GM12878 (cell line): ENCODE measurements around the gene RALGAPA2. TPM values are rescaled to one million over a fixed set of nuclear protein-coding genes. Genes with fewer than 3 reads are reported as not detected.

Experiments
- ATAC-seq: fragments of 200-7000 bp; cut with Tn5 transposase; 3 replicates; pipeline ENCODE4 v1.9.1; 2020; ENCODE audit warnings: mild to moderate bottlenecking, moderate library complexity
- BruUV-seq: library from RNA; stranded (reverse); fragments of 400-500 nt; replicated peaks from 2 replicates; lab custom pipeline; 2021; lab: Mats Ljungman, UMichigan
- CTCF ChIA-PET: fragments of 300-600 bp; sonication (Branson Sonifier 250); formaldehyde crosslinking; extraction: SDS; loops from one replicate; lab custom pipeline; 2021; ENCODE audit warnings: inconsistent platforms; lab: Yijun Ruan, JAX
- POLR2A ChIA-PET: fragments of 350-600 bp; formaldehyde crosslinking; extraction: SDS; loops from one replicate; lab custom pipeline; 2021; ENCODE audit warnings: inconsistent platforms; lab: Charles Lee
- RAD21 ChIA-PET: fragments of 300-600 bp; sonication (Branson Sonifier 250); formaldehyde crosslinking; loops from one replicate; lab custom pipeline; 2023; ENCODE audit warnings: antibody characterized with exemption; ENCODE audit not compliant: unreplicated experiment; lab: Charles Lee
- SMC1A ChIA-PET: fragments of 300-600 bp; sonication (Branson Sonifier 250); formaldehyde crosslinking; loops from one replicate; lab custom pipeline; 2023; ENCODE audit not compliant: unreplicated experiment, uncharacterized antibody; lab: Charles Lee
- DNase-seq: peaks from one replicate; pipeline ENCODE4 v3.0.0-alpha.2; 2011; ENCODE audit warnings: low read depth, low spot score
- FAIRE-seq: peaks from 3 replicates; lab custom pipeline; 2011; peaks lifted over from hg19 to GRCh38; lab: Jason Lieb, UNC
- H2AFZ ChIP-seq: 2 replicates; pipeline ENCODE4 v1.6.0; 2011; ENCODE audit warnings: low read depth, low read length, control low read depth; ENCODE audit not compliant: control insufficient read depth
- H3K27ac ChIP-seq: 2 replicates; pipeline ENCODE4 v1.5.1; 2011; ENCODE audit warnings: control low read depth; ENCODE audit not compliant: control insufficient read depth, insufficient read depth
- H3K27me3 ChIP-seq, 2 experiments: replicated peaks in 1 of 2; 2 replicates each; pipeline versions ENCODE4 v1.6.0 to v1.6.1; 2011; ENCODE audit warnings: low read length in 1 of 2; ENCODE audit not compliant: control insufficient read depth in 2 of 2, insufficient read depth in 2 of 2
- H3K36me3 ChIP-seq, 2 experiments: 2 replicates each; pipeline ENCODE4 v1.5.1; 2011; ENCODE audit warnings: low read length in 1 of 2; ENCODE audit not compliant: control insufficient read depth in 2 of 2, insufficient read depth in 2 of 2
- H3K4me1 ChIP-seq: 2 replicates; pipeline ENCODE4 v1.6.1; 2011; ENCODE audit warnings: mild to moderate bottlenecking, low read length, moderate library complexity, mixed read lengths; ENCODE audit not compliant: control insufficient read depth, insufficient read depth
- H3K4me2 ChIP-seq: 2 replicates; pipeline ENCODE4 v1.6.0; 2011; ENCODE audit warnings: control low read depth; ENCODE audit not compliant: control insufficient read depth, insufficient read depth
- H3K4me3 ChIP-seq: fragments of 200-600 bp; sonication (generic); 2 replicates; pipeline ENCODE4 v1.5.1; 2016
- H3K79me2 ChIP-seq: 2 replicates; pipeline ENCODE4 v1.6.0; 2011; ENCODE audit warnings: low read length; ENCODE audit not compliant: control insufficient read depth, insufficient read depth
- H3K9ac ChIP-seq: 2 replicates; pipeline ENCODE4 v1.8.0; 2011; ENCODE audit warnings: low read length, control low read depth, mixed read lengths; ENCODE audit not compliant: control insufficient read depth, insufficient read depth
- H3K9me3 ChIP-seq: replicated peaks from 3 replicates; pipeline ENCODE4 v1.5.1; 2011; ENCODE audit warnings: mild to moderate bottlenecking, low read length; ENCODE audit not compliant: control insufficient read depth, insufficient read depth
- H4K20me1 ChIP-seq: 2 replicates; pipeline ENCODE4 v1.6.0; 2011; ENCODE audit not compliant: control insufficient read depth, insufficient read depth
- CBFB ChIP-seq: IDR thresholded peaks from 2 replicates; pipeline ENCODE4 v1.6.1; 2016; ENCODE audit warnings: antibody characterized with exemption, low read depth
- FOXK2 ChIP-seq: fragments of 450-650 bp; IDR thresholded peaks from 2 replicates; pipeline ENCODE4 v1.6.1; 2017; ENCODE audit warnings: mild to moderate bottlenecking, moderate library complexity
- NFYB ChIP-seq: IDR thresholded peaks from 2 replicates; pipeline ENCODE4 v1.6.1; 2011; ENCODE audit warnings: low read depth, mild to moderate bottlenecking, low read length, improper control_type of control experiment, moderate library complexity; ENCODE audit not compliant: insufficient read depth
- PBX3 ChIP-seq: IDR thresholded peaks from 2 replicates; pipeline ENCODE4 v1.6.1; 2011; ENCODE audit warnings: mild to moderate bottlenecking, low read depth, low read length, moderate library complexity; ENCODE audit not compliant: insufficient replicate concordance
- RCOR1 ChIP-seq: conservative IDR thresholded peaks from 2 replicates; pipeline ENCODE4 v1.6.1; 2012; ENCODE audit warnings: low read depth, low read length, improper control_type of control experiment
- YY1 ChIP-seq: IDR thresholded peaks from 2 replicates; pipeline ENCODE4 v1.6.1; 2011; ENCODE audit warnings: low read depth, mild to moderate bottlenecking, low read length
- WGBS: methylation state at CpG from one replicate; pipeline ENCODE4 v1.1.6; 2016; ENCODE audit warnings: low lambda C conversion rate; ENCODE audit not compliant: insufficient replicate concordance, insufficient coverage; ENCODE audit errors: missing lambda C conversion rate; 5-methylcytosine and 5-hydroxymethylcytosine counted together
- in situ Hi-C: fragments of 300-500 bp; cut with MboI; formaldehyde crosslinking; loops from 9 replicates; pipeline ENCODE4 v1.14.3; 2018; ENCODE audit warnings: mixed read lengths
- intact Hi-C: fragments of 100-400 bp; cut with micrococcal nuclease; formaldehyde crosslinking; loops from one replicate; pipeline ENCODE4 v1.14.2; 2022; ENCODE audit not compliant: unreplicated experiment
- polyA plus RNA-seq, 11 experiments: library from polyadenylated mRNA; depleted of rRNA in 4 of 11; unstranded in 6 of 11; stranded (reverse) in 5 of 11; fragments of >200 nt; fragmentation: Nextera tagmentation in 4 of 11; fragmentation: Illumina TruSeq in 1 of 11; extraction: Ambion mirVana in 4 of 11; extraction: Trizol in 1 of 11; gene quantifications; 1 replicate in 1 of 11; 2 replicates in 10 of 11; pipeline versions ENCODE4 v1.2.1 to v1.2.3, GENCODE V29; 2011 to 2016; ENCODE audit warnings: inconsistent platforms in 2 of 11, missing spikeins in 2 of 11, low read depth in 1 of 11
- total RNA-seq, 4 experiments: library from RNA; depleted of rRNA in 3 of 4; stranded (reverse); fragments of >200 nt in 3 of 4; fragmentation: Illumina TruSeq in 1 of 4; extraction: Trizol in 1 of 4; gene quantifications; 2 replicates each; pipeline versions ENCODE4 v1.2.1 to v1.2.3, GENCODE V29; 2013 to 2021
- TF ChIP-seq, protein P1 (sequence below): IDR thresholded peaks from 2 replicates; pipeline ENCODE4 v1.6.1; 2011; ENCODE audit warnings: borderline replicate concordance, low read depth, mild to moderate bottlenecking, moderate library complexity, low read length; ENCODE audit not compliant: insufficient read depth, poor library complexity, severe bottlenecking

RALGAPA2 gene
- total and polyA plus RNA-seq, 10 of the 15 experiments (the other 5 are each of a cell fraction or from before 2014, with no cell fraction given): 2.9 to 29.4 (median 19.6) TPM

- no peak overlapping the region for H3K4me2 ChIP-seq
- H3K27me3 ChIP-seq: no peaks in the 10 kb centered on the region
- H3K79me2 ChIP-seq: peaks cover 38% of the 10 kb centered on the region
- no TSS peak for BruUV-seq
- no peaks in the 10 kb centered on the region for H3K36me3 ChIP-seq
- 95% methylated on average over 1 of the region's 1 CpG for WGBS
- no peak overlapping the region for H3K27ac ChIP-seq
- H3K4me1 ChIP-seq: peaks cover 18% of the 10 kb centered on the region
- FAIRE-seq: no peak
- H3K4me3 ChIP-seq: no peak overlapping the region
- DNase-seq: no peak
- intact Hi-C loops: no loop called here
- 0 out of 2 replicates have a peak, but pooled peaks have one; percentile 16 for TF ChIP-seq FOXK2
- no peak for TF ChIP-seq RCOR1
- no peak for TF ChIP-seq YY1
- no peak for TF ChIP-seq PBX3
- TF ChIP-seq, protein P1, sequence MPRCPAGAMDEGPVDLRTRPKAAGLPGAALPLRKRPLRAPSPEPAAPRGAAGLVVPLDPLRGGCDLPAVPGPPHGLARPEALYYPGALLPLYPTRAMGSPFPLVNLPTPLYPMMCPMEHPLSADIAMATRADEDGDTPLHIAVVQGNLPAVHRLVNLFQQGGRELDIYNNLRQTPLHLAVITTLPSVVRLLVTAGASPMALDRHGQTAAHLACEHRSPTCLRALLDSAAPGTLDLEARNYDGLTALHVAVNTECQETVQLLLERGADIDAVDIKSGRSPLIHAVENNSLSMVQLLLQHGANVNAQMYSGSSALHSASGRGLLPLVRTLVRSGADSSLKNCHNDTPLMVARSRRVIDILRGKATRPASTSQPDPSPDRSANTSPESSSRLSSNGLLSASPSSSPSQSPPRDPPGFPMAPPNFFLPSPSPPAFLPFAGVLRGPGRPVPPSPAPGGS: peak; percentile 63
- no peak for TF ChIP-seq NFYB
- no peak for TF ChIP-seq CBFB
- SMC1A ChIA-PET: interaction anchor here (0.7 to 1.7 kb wide), 4 partner anchors 9 to 20 kb away, joined by 3 to 6 read pairs (median 4); no protein-coding TSS in a partner anchor
- RAD21 ChIA-PET: interaction anchor here (1.3 kb wide), 1 partner anchor 130 kb away, joined by 3 read pairs; no protein-coding TSS in a partner anchor
- in situ Hi-C loops: no loop called here
- POLR2A ChIA-PET: no interaction called here
- no peak for ATAC-seq
- no peaks in the 10 kb centered on the region for H3K9me3 ChIP-seq
- CTCF ChIA-PET: interaction anchor here (2.9 kb wide), 1 partner anchor 9 kb away, joined by 8 read pairs; no protein-coding TSS in a partner anchor
- H4K20me1 ChIP-seq: no peaks in the 10 kb centered on the region
- H2AFZ ChIP-seq: no peak overlapping the region
- H3K9ac ChIP-seq: no peak overlapping the region
These were observed 17.1 kb downstream of the RALGAPA2 start for GRCh38 chr20:20695250-20695816.
